Activated gamma-delta T cell treated with Interleukin-2 at 50 U/mL for 16 hours (primary cell): ENCODE measurements around the gene LENG8.

Experiments used
- DNase-seq: peaks from one replicate; pipeline ENCODE4 v3.0.0-alpha.2; 2020

LENG8 gene

DNA sequence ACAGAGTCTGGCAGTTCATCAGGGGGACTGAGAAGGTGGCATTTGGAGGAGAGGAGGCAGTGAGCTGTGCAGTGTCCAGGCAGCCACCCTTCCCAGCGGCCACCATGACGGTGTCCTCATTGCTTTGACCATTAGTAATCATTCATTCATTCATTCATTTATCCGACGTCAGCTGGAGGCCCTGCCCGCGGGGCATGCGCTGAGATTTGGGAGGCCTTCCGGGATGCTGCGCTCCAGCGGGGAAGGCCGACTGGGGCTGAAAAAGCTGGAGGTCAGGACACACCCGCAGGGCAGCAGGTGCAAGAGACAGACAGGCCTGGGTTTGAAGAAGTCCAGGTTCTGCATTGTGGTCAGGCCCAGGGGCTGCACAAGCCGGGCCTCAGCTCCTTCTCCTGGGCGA, 24.8 kb upstream of the LENG8 start:
- no peak for DNase-seq

DNA sequence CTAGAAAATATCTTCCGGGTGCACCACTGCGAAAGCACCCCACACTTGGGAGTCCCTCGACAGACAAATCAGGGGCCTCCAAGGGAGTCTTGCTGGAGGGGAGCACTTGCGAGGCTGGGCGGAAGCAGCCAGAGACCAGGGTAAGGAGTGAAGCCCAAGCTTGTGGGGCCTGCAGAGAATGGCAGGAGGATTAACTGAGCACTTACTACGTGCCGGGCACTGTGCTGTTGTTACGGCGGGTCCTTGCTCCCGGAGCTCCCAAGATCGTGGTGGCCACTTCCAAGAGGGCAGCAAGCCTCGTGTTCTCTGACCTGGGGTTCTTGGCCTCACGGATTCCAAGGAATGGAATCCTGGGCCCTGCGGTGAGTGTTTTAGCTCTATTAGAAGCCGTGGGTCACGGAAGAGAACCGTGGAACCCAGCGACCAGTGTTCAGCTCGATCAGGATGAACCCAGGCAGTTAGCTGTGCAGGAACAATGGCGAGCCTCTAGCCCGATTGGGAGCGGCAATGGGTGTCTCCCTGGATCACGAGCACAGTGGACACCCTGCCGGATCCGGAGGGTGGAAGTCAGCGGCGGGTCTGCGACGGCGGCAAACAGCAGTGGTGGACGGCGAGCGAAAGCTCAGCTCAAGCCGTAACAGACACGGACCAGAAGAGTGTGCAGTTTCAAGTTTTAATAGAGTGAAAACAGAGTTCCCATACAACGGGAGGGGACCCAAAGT, 24.2 kb upstream of the LENG8 start:
- no peak for DNase-seq

DNA sequence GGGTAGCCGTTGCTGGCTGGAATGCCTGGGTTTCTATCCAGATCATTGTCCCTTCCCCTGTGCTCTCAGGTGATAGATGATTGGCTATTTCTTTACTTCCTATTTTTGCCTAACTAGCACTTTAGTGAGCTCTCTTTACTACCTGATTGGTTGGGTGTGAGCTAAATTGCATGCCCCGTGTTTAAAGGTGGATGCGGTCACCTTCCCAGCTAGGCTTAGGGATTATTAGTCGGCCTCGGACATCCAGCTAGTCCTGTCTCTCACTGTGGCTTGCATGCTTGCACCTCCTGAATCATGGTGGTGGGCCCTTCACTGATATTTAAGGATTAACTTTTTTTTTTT, 23.6 kb upstream of the LENG8 start:
- DNase-seq, result no peak

DNA sequence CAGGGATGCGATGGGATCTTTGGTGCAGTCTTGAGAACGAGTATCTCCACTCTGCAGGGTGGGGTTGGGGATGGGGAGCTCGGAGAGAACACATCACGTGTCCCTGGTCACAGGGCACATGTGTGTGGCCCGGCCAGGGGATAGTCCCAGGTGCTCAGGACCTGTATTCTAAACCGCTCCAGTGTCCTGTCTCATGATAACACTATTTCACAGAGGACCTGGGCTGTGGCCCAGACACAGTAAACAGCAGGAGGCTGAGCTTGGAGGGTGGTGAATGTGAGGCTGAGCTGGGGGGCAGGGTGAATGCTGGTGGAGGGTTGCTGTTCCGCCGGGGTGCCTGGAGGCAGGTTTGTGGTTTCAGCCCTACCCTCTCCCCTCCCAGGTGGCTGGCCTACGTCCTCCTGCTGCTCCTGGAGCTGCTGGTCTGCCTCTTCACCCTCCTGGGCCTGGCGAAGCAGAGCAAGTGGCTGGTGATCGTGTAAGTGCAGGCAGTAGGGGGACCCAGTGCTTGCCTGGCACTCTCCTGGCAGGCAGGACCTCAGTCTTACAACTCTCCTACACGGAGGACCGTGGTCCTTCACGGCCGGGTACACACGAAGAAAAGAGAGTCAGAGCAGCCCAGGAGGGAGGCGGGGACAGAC, 22.6 kb upstream of the LENG8 start:
- DNase-seq, result no peak

DNA sequence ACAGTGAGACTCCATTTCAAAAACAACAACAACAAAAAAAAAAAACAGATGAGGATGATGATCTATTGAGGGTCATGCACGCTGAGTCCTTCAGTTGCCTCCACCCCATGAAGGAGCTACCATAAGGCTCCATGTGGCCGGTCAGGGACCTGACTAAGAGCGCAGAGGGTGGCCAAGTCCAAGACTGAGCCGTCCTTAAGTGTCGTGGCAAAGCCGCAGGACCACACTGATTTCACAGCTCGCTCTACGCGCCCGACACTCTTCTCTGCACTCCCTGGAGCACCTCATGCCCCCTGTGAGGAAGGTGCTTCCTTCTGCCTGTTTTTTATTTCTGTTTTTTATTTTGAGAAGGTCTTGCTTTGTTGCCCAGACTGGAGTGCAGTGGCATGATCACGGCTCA, 21.4 kb upstream of the LENG8 start:
- no peak for DNase-seq

DNA sequence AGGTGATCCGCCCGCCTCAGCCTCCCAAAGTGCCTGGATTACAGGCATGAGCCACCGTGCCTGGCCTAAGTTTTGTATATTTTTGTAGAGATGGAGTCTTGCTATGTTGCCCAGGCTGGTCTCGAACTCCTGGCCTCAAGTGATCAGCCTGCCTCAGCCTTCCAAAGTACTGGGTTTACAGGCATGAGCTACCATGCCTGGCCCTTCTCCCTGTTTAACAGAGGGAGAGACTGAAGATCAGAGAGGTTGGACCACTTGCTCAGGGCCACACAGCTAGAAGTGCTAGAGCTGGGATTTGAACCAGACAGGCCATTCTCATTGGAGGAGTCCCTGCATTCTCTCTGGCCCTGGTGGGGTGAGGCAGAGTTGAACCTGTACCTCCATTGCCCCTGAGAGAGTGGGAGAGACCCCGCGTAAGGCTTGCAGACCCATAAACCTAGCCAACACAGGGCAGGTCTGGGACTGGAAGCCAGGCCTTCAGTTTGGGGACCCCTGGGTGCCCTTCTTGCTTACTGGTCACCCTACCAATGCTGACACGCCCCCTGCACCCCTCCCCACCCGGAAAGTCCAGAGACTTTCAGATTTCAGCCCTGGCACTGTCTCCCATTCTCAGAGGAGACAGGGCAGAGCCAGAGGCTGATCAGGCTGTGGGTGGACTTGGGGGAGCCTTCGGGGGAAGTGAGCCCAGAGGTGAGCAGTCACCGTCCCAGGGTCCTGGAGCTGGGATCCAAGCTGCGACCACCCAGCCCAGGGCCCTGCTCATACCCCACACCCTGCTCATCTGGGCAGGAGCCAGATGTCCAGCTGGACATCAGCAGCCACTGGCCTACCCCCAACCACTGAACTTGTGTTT, 20.4 kb upstream of the LENG8 start:
- no peak for DNase-seq

DNA sequence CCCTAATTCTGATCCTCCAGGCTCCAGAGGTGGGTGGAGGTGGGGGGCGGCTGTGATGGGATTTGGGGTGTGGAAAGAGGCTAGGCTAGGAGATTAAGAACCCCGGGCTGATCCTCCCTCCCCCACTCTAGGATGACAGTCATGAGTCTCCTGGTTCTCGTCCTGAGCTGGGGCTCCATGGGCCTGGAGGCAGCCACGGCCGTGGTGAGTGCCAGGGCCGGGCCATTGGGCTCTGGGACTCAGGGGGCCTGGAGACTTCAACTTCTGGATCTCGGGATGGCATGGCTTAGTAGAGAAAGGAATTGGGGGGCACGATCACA, 19.9 kb upstream of the LENG8 start:
- DNase-seq, result no peak

DNA sequence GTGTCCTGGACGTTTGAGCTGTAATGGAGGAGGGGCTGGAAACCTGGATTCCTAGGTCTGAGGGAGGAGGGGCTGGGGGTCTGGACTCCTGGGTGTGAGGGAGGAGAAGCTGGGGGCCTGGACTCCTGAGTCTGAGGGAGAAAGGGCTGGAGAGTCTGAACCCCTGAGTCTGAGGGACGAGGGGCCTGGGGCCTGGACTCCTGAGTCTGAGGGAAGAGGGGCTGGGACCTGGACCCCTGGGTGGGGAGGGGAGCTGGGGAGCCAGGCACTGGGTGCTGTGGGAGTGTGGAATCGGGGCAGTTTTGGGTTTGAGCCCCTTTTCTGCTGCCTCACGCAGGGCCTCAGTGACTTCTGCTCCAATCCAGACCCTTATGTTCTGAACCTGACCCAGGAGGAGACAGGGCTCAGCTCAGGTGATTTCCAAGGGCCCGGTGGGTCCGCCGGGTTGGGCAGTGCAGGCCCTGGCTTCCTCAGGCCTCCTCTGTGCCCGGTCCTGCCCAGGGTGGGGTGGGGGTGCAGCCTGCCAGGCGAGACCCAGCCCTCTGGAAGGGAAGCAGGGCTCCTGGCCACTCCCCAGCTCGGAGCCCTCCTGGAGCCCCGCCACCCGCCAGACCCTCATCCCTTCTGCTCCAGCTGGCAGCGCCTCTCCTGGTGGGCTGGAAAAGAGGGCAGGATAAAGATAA, 19.3 kb upstream of the LENG8 start:
- DNase-seq, result no peak

DNA sequence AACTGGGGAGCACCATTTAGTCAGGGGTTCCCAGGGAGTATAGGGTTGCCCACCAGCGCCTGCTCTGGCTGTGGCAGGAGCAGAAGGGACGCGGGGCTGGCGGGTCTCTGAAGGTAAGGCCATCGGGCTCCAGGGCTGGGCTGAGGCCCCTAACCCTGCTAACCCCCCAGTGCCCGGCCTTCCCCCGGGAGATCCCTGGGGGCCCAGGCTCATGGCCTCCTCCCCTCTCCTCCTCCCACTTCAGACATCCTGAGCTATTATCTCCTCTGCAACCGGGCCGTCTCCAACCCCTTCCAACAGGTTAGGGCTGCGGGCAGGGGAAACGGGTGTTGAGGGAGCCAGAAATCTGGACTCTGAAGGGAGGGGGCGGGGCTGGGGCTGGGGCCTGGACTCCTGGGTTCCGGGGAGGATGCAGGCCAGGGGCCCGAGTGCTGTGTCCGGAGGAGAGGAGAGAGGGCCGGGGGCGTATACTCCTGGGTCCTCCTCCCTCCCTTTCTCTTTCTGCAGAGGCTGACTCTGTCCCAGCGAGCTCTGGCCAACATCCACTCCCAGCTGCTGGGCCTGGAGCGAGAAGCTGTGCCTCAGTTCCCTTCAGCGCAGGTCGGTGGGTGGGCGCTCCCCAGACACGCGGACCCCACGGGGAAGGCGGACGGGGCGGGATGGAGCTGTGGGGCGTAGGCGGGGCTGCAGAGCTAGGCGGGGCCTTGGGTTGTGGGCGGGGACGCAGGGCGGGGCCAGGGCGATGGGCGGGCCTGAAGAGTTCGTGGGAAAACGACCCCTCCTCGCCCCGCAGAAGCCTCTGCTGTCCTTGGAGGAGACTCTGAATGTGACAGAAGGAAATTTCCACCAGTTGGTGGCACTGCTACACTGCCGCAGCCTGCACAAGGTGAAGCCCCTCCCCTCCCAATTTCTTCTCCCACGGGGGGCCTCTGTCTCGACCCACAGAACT, 18.4 kb upstream of the LENG8 start:
- DNase-seq, result peak; percentile 22

DNA sequence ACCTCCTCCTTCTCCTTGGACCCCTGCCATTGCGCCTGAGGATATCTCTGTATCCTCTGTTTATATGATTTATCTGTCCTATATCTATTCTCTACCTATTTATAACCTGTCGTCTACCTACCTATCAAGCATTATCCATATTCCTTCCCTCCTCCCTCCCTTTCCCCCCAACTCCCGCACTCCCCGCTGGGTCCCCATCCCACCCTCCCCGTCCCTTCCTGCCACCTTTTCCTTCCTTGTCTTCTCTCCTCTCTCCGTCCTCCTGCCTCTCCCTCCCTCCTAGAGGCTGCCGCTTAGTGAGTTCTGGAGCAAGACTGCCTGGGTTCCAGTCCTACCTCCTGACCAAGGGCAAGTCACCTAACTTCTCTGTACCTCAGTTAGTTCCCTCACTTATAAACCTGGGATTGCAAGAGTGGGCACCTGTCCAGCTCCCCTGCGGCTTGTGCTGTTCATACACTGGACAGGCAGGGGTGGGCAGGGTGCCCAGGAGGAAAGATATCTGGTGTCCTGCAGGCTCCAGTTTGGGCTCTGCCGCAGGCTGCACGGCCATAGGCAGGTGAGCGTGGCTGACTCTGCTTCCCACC, 17.7 kb upstream of the LENG8 start:
- no peak for DNase-seq

DNA sequence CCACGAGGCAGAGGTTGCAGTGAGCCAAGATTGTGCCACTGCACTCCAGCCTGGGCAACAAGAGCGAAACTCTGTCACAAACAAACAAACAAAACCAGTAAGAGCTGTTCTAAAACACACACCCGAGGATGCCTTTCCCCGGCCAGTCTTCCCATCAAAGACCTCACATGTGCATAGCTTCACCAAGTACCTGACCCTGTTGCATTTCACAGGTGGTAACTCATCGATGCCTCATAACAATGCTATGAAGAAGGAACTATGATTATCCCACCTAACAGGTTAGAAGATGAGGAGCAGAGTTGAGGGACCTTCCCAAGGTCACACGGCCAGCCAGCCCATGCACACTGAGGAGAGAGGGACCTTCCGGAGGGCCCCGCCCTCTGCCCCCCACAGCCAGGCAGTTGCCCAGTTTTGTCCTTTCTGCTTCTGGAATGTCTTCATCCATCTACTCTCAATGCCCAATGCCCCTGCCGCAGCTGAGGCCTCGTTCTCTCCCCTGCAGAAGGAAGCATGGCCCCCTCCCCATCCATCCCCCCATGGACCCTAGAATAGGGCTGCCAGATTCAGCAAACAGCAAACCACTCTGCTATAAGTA, 16.8 kb upstream of the LENG8 start:
- DNase-seq, result no peak

DNA sequence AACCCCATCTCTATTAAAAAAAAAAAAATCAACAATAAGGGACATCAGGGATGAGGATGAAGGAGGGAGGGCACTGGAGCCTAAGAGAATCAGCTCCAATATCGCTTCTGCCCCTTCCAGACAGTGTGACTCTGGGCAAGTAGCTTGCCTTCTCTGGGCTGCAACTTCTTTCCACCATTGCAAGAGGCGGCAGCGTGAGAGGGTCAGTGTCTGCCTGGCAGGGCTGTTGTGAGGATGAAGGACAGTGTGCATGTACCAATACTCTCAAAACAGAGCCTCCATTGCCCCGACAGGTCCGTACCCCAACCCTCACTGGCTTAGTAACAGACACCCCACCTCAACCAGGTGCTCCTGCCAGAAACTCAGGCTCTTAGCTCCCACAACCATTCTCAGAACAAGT, 15.3 kb upstream of the LENG8 start:
- DNase-seq, result no peak

DNA sequence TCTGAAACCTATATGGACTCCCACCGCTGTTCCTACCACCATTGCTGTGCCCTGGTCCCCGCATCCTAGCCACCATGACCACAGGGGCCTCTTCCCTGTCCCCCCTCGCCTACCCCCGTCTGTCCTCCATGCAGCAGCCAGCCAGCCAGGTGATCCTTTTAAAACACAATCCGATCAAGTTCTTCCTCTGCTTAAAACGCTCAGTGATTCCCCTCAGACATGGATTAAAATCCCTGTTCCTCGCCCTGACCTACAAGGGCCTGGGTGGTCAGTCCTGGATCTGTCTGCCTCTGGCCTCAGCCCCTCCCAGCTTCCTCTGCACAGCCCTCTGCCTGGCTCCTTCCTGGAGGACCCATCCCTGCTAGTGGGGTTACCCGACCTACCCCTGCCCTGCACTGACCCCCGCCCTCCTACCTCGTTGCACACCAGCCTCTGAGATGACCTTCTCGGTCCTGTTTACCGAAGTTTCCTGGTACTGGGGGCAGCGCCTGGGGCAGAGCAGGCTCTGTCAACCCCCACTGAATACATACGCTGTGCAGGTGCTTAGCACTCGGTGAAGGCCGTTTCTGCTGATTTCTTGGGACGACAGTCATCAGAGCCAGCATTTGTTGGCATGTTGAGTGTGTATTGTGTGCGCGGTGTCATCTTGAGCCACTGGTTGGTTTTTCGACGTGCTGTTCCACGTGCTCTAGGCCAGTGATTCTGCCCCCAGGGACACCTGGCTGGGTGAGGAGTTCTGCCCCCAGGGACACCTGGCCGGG, 14.7 kb upstream of the LENG8 start:
- DNase-seq, result no peak

DNA sequence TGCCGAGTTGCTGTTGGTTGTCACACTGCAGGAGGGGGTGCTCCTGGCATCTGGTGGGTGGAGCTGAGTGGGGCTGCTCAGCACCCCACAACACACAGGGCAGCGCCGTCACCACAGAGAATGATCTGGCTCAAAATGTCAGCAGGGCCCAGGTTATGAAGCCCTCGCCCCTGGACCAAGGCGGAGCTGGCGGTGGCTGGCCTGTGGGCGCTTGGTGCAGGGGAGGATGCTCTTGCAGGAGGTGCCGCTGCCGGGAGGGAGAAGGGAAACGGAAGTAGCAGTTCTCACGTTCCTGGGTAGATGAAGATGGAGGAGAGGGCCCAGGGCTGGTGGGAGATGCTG, 14.2 kb upstream of the LENG8 start:
- DNase-seq, result no peak

DNA sequence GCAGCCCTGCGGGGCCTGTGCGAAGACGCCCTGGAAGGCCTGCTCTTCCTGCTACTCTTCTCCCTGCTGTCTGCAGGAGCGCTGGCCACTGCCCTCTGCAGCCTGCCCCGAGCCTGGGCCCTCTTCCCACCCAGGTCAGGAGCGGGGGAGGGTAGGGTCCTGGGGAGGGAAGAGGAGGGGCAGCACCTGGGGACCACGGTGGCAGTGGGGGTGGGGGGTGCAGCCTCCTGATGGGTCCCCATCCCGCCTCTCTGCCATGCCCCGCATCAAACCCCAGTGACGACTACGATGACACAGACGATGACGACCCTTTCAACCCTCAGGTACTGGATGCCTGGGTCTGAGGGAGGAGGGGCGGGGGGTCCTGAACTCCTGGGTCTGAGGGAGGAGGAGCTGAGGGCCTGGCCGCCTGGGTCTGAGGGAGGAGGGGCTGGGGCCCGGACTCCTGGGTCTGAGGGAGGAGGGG, 13.4 kb upstream of the LENG8 start:
- no peak for DNase-seq

DNA sequence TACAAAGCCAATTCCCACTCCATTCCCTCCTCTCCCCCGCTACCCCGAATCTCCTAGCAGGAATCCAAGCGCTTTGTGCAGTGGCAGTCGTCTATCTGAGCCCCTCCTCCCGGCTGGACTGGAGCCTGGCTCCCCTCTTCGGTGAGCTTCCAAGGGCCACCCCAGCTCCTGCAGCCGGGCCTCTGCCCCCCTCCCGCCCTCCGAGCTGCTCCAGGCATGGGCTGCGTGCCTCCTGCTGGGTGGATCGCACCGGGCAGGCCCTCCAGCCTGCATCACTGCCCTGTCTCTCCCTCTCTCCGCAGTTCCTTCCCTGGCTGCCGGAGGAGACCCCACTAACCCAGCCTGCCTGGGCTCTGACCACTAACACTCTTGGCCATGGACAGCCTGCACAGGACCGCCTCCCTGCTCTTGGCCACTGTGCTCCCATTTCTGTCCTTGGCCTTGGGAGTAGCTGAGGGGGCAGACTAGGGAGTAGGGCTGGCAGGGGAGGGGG, 12.9 kb upstream of the LENG8 start:
- no peak for DNase-seq

DNA sequence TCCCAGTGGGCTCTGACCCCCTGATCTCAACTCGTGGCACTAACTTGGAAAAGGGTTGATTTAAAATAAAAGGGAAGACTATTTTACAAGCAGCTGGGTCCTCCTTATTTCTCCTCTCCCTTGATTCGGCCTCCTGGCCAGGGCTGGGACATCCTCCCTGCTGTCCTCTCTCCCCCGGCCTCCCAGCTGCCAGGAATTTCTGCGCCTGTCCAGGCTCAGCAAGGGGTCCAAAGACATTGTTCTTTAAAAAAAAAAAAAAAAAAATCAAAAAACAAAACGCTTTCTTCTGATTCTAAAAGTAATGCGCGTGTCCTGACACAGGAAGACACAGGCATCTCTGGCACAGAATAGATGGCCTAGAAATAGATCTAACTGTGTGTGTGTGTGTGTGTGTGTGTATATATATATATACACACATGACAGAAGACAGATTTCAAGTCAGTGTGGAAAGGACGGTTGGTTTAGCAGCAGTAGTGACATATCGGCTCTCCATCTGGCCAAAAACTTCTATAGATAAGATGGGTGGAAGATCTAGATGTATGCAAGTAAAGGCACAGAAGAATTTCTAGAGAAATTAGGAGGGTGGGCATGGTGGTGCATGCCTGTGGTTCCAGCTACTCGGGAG, 12.3 kb upstream of the LENG8 start:
- no peak for DNase-seq

DNA sequence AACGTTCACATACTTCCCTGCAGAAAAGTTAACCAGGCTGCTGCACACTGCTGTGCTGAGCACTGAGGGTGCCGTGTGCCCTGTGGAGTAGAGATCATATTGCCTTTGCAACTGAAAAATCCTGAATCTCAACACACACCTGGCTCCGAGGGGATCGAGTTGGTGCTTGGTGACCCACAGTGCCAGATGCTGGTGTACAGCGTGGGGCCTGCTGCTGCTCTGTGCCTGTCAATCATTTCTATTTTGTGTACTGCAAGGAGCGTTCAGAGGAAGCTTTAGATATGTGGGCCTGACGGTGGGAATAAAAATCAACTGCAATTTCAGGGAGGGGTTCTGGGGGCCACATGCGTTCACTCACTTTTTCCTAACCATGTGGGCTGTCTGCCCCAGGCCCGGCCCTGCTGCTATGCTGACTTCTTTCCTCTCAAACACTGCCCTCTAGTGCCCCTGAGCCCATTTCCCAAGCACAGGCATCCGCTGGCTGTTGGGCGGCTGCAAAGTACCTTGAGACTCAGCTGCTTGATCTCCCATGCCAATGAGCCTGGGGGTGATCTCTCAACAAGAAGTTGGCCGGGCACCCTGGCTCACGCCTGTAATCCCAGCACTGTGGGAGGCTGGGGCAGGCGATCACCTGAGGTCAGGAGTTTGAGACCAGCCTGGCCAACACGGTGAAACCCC, 9.7 kb upstream of the LENG8 start:
- no peak for DNase-seq

DNA sequence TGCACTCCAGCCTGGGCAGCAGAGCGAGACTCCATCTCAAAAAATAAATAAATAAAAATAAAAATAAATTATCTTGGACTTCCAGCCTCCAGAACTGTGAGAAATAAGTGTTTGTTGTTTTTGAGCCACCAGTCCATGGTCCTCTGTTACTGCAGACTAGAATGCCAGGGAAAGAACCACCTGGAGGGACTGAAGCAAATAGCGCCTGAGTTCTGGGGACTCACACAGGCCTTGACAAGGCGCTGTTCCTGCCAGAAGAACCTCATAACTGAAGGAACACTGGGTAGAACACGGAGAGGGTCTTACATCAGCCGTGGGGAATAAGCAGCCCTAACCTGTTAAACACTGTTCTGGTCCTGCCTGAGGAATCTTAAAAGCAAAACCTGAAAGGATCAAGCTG, 8.4 kb upstream of the LENG8 start:
- DNase-seq, result no peak

DNA sequence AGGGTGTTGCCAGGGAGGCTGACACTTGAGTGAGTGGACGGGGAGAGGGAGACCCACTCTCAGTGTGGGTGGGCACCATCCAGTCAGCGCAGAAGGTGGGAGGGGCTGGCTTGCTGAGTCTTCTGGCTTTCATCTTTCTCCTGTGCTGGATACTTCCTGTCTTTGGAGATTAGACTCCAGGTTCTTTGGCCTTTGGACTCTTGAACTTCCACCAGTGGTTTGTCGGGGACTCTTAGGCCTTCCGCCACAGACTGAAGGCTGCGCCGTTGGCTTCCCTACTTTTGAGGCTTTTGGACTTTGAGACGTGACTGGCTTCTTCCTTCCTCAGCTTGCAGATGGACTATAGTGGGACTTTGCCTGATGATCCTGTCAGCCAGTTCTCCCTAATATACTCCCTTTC, 4.3 kb upstream of the LENG8 start:
- DNase-seq, result no peak
